Measurements from ENCODE around the gene RBM10. TPM values are rescaled to one million over a fixed set of nuclear protein-coding genes. Genes with fewer than 3 reads are reported as not detected.

Gene RBM10
- total RNA-seq, 1 donor from 2014 or later: 33.6 TPM

DNA sequence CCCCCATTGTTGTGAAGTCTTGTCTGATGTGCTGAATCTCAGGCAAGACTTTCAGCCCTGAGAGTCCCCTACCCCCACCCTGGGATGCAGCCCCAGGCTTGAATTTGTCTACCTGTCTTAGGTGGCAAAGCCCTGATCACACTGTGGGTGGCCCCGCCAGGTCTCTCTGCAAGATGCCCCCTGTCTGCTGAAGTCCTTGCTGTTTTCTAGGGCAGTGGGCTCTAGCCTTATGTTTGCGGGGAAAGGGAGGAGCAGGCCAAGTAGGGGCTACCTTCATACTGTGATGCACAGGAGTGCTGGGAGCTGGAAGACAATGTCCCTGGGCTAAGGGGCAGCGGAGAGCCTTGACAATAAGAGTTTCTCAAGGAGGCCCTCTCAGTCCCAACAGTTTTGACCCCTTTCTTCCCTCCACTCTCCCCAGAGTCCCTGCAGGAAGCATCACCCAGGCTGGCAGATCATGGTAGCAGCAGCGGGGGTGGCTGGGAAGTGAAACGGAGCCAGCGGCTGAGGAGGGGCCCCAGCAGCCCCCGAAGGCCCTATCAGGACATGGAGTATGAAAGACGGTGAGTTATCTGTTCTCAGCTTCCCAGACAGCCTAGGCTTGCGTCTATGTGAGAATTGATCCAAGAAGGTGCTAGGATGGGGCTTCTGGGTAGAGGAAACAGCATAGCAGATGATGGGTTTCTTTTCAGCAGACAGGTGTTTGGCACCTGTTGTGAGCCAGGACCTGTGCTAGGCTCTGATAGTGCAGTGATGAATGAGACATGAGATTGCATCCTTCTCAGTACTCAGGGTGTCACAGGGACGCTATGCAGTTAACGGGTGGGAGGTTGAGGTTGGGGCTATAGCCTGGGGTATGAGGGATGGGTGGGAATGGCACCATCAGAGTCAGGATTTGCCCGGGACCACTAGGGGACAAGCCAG, 2.2 kb downstream of the RBM10 start:
- DNase-seq (ENCODE audit: low read depth): no peak

DNA sequence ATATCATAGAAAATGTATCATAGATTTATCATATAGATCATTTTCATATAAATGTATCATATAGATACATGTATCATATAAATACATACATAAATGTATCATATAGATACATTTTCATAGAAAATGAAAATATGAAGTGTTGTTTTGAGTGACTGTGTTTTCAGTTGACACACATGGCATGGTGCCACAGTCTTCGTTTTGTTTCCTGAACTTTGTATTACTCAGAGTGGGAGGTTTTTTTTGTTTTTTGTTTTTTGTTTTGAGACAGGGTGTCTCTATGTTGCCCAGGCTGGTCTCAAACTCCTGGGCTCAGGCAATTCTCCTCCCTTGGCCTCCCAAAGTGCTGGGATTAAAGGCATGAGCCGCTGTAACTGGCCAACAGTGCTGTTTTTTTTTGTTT, 3.9 kb downstream of the RBM10 start:
- DNase-seq (ENCODE audit: low read depth): no peak

DNA sequence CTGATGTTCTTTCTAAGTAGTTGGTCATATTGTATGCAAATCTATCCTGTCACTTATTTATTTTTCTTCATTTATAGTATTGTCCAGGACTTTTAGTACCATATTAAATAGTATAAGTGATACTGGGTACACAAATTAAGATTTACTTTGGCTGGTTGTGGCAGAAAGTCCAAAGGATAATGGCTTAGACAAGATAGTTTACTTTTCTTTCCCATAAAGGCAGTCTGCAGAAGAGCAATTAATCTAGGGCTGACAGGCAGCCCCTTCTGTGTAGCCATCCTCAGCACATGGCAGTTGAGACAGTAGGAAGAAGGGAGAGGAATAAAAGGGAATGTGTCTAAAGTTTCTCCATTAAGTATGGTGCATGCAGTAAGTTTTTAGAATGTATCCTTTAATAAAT, 6.4 kb downstream of the RBM10 start:
- no peak for DNase-seq (ENCODE audit: low read depth)

DNA sequence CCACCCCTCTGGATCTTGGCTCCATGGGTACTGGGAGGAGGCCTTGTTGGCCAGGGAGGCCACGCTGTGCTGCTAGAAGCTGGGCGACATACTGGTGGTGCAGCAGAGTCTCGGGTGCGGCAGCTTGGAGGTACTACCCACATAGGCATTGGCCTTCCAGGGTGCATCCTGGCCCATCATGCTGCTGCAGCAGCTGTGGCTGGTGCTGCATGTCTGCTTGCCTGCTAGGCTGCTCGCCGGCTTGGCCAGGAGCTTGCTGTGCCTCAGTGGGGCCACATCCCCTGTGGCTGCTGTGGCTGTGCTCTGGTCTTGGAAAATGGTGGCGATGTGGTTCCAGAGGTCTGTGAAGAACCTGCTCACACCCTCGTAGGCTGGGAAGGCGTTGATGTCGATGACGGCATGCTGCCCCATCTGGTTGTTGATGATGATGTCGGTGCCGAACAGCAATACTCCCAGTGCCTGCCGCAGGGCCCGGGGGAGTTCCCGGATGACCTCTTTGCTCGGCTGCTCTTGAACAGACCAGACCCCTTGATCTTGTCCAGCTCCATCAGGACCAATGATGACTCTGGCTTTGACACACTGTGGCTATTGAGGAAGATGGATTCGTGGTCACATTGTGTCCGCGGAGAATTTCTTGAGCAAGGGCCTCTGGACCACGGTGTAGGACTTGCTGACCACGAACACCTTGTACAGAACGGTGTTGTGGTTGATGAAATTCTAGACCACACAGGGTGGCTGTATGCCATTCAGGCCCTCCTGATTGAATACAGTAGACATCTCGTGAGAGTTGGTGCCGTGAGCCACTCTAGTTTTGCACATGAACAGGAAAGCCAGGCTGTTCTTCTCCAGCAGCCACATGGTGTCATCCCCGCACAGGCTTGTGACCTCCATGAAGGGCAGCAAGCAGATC, 11.8 kb downstream of the RBM10 start:
- DNase-seq (ENCODE audit: low read depth): peak; percentile 64

DNA sequence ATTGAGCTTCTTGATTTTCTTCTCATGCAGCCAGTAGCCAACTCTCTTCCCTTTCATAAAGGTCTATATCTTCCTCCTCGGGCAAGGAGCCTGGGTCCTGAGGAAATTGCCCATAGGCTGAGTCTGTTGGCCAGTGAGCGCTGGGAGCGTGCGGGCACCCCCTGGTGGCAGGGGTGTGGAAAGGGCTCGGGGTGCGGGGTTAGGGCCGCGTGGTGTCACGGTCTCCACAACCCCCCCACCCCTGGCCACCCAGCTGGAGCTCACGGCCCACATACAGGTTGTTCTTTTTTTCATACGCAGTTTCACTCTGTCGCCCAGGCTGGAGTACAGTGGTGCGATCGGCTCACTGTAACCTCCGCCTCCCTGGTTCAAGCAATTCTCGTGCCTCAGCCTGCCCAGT, 13.1 kb downstream of the RBM10 start:
- DNase-seq (ENCODE audit: low read depth): no peak

DNA sequence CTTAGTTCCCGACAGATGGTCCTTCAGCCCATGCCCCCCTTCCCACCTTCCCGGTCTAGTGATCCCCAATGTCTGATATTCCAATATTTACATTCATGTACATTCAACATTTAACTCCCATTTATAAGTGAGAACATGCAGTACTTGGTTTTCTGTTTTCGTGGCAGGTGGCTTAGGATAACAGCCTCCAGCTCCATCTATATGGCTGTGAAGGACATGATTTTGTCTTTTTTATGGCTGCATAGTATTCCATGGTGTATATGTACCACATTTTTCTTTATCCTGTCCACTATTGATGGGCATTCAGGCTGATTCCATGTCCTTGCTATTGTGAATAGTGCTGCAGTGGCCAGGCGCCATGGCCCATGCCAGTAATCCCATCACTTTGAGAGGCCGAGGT, 13.8 kb downstream of the RBM10 start:
- no peak for DNase-seq (ENCODE audit: low read depth)

DNA sequence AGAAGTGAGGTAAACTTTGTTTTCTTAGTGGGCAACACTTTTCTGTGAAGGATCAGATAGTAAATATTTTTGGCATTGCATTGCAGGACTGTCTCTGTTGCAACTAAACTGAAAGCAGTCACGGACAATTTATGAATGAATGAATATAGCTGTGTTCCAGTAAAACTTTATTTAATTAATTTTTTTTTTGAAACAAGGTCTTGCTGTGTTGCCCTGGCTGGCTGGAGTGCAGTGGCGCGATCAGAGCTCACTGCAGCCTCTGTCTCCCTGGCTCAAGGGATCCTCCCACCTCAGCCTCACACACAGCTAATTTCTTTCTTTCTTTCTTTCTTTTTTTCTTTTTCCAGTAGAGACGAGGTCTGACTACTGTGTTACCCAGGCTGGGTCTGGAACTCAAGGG, 15.8 kb downstream of the RBM10 start:
- DNase-seq (ENCODE audit: low read depth): no peak

DNA sequence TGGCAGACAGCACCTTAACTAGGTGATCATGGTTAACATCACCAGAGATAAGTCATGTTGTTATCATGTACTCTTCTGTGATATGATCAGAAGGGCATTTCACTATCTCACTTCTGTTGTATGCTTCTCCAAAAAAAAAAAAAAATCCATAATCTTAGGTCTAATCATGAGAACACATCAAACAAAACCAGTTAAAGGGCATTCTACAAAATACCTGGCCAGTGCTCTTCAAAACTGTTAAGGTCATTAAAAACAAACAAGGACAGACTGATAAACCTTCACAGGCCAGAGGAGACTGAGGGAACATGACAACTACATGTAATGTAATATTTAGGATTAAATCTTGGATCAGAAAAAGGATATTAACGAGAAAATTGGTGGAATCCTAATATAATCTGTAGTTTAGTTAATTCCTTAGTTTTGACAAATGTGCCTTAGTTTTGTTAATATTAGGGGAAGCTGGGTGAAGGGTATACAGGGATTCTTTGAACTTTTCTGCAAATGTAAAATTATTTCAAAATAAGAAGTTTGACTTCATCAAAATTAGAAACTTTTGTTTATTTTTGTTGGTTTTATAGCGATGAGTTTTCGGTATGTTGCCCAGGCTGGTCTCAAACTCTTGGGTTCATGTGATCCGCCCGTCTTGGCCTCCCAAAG, 18.0 kb downstream of the RBM10 start:
- DNase-seq (ENCODE audit: low read depth): no peak

DNA sequence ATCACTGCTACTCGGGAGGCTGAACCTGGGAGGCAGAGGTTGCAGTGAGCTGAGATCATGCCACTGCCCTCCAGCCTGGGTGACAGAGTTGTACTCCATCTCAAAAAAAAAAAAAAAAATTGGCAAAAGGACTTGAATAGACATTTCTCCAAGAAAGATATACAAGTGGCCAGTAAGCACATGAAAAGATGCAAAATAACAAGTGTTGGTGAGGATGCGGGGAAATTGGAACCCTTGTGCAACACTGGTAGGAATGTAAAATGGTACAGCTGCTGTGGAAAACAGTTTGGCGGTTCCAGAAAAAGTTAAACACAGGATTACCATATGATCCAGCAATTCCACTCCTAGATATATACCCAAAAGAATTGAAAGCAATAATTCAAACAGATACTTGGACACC, 19.4 kb downstream of the RBM10 start:
- DNase-seq (ENCODE audit: low read depth): no peak

DNA sequence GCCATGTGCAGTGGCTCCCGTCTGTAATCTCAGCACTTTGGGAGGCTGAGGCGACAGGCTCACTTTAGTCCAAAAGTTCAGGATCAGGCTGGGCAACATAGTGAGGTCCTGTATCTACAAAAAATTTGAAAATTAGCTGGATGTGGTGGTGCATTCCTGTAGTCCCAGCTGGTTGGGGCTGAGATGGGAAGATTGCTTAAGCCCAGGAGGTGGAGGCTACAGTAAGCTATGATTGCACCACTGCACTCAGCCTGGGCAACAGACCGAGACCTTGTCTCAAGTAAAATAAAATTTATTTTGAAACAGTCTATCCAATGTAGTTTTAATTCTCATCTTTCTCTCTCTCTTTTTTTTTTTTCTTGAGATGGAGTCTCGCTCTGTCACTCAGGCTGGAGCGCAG, 21.1 kb downstream of the RBM10 start:
- no peak for DNase-seq (ENCODE audit: low read depth)

DNA sequence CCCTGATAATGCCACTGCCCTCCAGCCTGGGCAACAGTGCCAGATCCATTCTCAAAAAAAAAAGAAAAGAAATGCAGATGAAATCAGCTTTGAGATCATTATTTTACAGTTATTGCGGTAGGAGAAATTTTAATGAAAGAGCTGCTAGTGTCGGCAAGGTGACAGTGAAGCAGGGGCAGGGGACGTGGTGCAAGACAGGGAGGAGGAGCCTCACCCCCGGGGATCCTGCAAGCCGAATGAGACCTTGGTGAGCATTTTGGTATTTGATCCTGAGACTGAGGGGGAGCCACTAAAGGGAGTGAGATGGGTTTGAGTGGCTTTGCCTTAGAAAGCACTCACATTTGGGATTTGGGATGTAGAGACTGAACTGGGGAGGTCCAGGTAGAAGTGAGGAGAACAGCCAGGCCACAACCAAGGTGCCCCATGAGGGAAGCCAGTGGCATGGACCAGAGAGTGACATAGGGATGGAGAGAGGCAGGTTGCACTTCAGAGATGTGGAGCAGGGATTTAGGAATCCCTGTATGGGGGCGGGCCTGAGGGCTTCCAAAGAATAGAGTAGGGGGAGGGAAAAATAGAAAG, 23.6 kb downstream of the RBM10 start:
- no peak for DNase-seq (ENCODE audit: low read depth)

DNA sequence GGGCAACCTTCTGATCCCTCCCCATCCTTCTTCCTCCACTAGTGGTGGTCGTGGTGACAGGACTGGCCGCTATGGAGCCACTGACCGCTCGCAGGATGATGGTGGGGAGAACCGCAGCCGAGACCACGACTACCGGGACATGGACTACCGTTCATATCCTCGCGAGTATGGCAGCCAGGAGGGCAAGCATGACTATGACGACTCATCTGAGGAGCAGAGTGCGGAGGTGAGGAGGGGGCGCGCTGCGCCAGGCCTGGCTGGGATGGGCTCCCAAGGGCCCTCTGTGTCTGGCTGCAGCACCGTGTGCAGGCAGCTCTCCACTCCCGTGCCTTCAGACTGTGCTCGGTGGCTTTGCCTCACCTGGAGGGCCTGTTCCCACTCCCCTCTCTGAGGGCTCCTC, 24.3 kb downstream of the RBM10 start:
- no peak for DNase-seq (ENCODE audit: low read depth)

DNA sequence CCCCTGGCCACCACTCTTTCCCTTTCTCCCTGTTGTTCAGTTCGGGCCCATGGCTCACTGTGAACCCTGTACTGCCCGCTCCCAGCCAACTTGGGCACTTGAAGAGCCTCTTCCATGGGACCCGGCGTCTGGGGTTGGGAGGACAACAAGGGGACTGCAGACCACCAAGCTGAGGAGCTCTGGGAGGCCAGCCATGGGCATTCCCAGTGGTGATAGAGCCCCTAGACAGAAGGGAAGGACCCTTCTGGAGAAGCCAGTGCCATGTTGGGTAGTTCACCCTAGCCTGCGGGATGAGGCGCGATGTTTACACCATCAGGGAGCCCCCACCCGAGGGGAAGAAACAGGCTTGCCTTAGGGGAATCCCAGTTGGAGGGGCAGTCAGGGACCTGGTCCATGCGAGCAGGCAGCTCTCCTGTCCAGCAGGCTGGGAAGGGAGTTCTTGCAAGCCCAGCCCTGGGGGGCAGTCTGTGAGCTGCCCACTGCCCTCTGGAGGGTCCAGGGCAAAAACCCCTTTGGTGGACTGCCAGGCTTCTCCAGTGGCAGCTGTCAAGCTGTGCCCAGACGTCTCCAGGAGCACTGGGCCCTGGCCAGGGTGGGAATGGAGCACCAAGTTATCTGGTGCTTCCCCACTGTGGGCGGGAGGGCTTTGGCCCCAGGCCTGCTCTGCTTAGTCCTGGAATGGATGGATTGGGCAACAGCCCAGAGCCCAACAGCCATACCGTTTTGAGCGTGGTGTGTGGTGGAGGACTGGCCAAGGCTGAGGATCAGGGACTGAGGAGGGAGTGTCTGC, 24.9 kb downstream of the RBM10 start:
- DNase-seq (ENCODE audit: low read depth): peak; percentile 55

DNA sequence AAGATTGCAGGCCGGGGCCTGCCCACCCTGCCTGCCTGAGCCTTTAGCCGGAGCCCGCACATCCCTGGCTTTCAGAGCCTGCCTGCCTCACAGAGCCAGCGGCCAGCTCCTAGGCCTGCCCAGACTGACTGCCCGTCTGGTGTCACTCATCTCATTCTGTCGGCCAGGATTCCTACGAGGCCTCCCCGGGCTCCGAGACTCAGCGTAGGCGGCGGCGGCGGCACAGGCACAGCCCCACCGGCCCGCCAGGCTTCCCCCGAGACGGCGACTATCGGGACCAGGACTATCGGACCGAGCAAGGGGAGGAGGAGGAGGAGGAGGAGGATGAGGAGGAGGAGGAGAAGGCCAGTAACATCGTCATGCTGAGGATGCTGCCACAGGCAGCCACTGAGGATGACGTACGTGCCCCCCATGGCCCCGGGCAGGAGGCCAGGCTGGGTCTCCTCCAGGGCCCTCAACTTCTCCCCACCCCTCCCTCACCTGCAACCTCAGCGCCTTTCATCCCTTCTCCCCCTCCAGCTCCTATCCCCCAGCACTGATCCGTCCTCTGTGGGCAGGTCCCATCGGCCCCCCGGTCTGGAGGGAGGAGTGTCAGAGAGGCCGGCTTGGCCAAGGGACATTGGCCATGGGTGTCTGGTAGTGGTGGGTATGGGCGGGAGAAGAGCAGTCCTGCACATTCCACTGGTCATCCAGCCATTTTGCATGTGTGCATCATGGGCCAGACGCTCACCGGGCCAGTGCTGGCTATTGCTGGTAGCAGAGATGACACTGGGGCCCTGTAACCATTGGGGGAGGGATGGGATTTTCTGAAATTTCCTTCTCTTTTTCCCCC, 26.1 kb downstream of the RBM10 start:
- no peak for DNase-seq (ENCODE audit: low read depth)

DNA sequence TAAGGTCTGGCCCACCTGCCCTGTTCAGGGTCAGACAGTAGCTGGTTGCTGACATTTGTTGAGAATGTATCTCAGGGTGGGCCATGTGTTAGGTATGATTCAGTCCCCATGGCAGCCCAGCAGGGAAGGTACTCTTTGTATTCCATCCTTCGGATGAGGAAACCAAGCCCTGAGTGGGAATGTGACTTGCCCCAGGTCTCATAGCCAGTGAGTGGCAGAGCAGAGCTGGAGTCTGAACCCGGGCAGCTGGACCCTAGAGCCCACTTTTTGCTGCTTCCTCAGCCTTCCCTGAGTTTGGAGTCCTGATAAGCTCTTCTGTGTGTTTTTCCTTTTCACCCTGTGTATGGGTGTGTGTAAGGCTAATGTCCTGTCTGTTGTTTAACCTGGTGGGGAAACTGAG, 27.0 kb downstream of the RBM10 start:
- no peak for DNase-seq (ENCODE audit: low read depth)

DNA sequence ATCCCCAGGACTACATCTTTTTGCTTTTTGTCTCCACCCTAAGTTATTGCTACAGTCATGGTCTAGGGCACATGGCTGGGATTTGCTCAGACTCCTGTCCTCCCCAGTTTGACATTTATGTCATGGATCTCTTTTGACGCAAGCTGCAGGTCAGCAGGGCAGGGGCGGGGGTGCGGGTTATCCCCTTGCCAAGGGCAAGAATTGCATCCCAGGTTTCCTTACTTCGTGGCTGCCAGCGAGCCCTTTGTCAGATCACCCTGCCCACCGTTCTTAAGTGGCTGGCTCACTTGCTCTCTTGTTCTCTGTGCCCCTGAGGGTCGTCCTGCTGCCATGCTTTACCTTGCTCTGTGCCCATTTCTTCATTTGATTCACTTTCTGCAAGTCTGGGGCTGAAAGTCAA, 27.5 kb downstream of the RBM10 start:
- DNase-seq (ENCODE audit: low read depth): no peak

DNA sequence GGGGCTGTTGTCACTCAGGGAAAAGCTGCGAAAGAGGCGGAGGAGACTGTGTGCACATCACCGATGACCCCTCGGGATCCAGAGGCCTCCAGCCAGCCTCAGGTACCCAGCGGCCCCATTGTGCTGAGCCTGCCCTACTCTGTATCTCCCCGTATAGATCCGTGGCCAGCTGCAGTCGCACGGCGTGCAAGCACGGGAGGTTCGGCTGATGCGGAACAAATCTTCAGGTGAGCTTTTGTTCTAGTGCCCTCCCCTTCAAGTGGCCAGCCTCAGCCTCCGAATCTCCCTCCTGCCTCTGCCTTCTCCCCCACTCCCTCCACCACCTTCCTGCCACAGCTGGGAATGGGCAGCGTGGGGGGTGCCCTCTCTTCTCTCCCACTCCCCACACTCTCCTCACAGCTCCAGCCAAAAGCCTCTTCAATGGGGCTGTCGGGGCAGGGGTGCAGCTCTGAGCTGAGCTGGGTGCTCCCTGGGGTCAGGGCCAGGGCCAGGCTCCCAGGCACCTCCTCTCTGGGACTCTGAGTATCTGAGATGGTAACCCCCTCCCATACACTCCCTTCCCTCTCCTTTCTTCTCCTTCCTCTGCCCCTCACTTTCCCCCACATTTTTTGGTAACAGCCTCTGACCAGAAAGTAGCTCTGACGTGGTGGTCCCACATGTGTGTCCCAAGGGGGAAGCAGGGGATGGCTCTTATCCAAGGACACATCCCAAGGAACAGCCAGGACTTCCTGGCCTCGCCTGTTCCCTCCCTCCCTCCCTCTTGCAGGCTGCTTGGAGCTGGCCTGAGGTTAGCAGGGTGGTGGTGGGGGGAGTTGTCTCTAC, 28.2 kb downstream of the RBM10 start:
- DNase-seq (ENCODE audit: low read depth): no peak

DNA sequence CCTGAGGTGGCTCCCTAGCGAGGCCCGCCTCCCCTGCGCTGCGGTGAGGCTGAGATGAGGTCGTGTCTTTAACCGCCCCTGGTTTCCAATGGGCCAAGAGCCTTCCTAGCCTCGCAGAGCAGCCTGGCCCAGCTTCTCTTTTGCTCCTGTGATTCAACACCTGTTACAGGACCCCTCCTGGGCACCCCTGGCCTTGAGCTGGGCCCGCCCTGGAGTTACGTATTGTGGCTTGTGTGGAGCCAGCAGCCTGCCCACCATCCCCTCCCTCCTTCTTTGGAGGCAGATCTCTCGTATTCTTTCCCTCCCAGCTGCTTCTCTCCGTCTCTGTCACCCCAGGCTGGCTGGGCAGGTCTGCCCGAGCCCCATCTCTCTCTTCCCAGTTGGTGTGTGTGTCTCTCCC, 29.4 kb downstream of the RBM10 start:
- DNase-seq (ENCODE audit: low read depth): no peak
